A673 (cell line): ENCODE data around the gene MS4A4A. TPM values are rescaled to one million over a fixed set of nuclear protein-coding genes. Genes with fewer than 3 reads are reported as not detected.

Source experiments
- BruUV-seq: library from RNA; stranded (reverse); fragments of 400-500 nt; replicated peaks from 2 replicates; lab custom pipeline; 2021; lab: Mats Ljungman, UMichigan
- CTCF ChIA-PET: fragments of 300-600 bp; sonication (Branson Sonifier 250); formaldehyde crosslinking; loops from one replicate; lab custom pipeline; 2022; ENCODE audit warnings: antibody characterized with exemption; lab: Charles Lee
- POLR2A ChIA-PET: fragments of 300-600 bp; sonication (Branson Sonifier 250); formaldehyde crosslinking; loops from one replicate; lab custom pipeline; 2022; ENCODE audit warnings: antibody characterized with exemption; ENCODE audit not compliant: low non-redundant PET; lab: Charles Lee
- DNase-seq: peaks from one replicate; pipeline ENCODE4 v3.0.0-alpha.2; 2015; ENCODE audit warnings: low spot score
- H3K27ac ChIP-seq: fragments of 200-600 bp; sonication (generic); 2 replicates; pipeline ENCODE4 v1.5.1; 2016; ENCODE audit warnings: mixed run types, low read depth, mild to moderate bottlenecking, mixed read lengths, antibody characterized with exemption, low read length; ENCODE audit not compliant: poor library complexity, severe bottlenecking
- H3K27me3 ChIP-seq: fragments of 200-600 bp; sonication (generic); replicated peaks from 2 replicates; pipeline ENCODE4 v1.6.1; 2017; ENCODE audit warnings: mixed run types, low read depth, mild to moderate bottlenecking, mixed read lengths, antibody characterized with exemption, low read length; ENCODE audit not compliant: insufficient read depth, poor library complexity
- H3K36me3 ChIP-seq: fragments of 200-600 bp; sonication (generic); 2 replicates; pipeline ENCODE4 v1.6.1; 2016; ENCODE audit warnings: mixed run types, mild to moderate bottlenecking, mixed read lengths, antibody characterized with exemption, low read length; ENCODE audit not compliant: insufficient read depth, poor library complexity, severe bottlenecking
- H3K4me1 ChIP-seq: fragments of 200-600 bp; sonication (generic); 2 replicates; pipeline ENCODE4 v1.6.1; 2017; ENCODE audit warnings: mixed run types, mild to moderate bottlenecking, mixed read lengths, antibody characterized with exemption, low read length; ENCODE audit not compliant: insufficient read depth, poor library complexity, severe bottlenecking
- H3K4me3 ChIP-seq: fragments of 200-600 bp; sonication (generic); 2 replicates; pipeline ENCODE4 v1.5.1; 2016; ENCODE audit warnings: low read depth, mixed run types, mild to moderate bottlenecking, mixed read lengths, low read length; ENCODE audit not compliant: poor library complexity, severe bottlenecking
- H3K9me3 ChIP-seq: fragments of 200-600 bp; sonication (generic); 2 replicates; pipeline ENCODE4 v1.6.1; 2016; ENCODE audit warnings: mixed run types, low read depth, mild to moderate bottlenecking, mixed read lengths, antibody characterized with exemption, low read length; ENCODE audit not compliant: poor library complexity, severe bottlenecking
- CTCF ChIP-seq: fragments of 300-800, 200-600 bp; sonication (generic); conservative IDR thresholded peaks from 2 replicates; pipeline ENCODE4 v1.5.1; 2017; ENCODE audit warnings: low read depth, mild to moderate bottlenecking, antibody characterized with exemption, low read length, moderate library complexity, mixed read lengths
- EZH2 ChIP-seq: fragments of 200-600 bp; sonication (generic); IDR thresholded peaks from 2 replicates; pipeline ENCODE4 v1.6.1; 2017; ENCODE audit warnings: borderline replicate concordance, low read depth, mild to moderate bottlenecking, mixed read lengths, antibody characterized with exemption, low read length; ENCODE audit not compliant: poor library complexity, severe bottlenecking
- intact Hi-C: fragments of 100-400 bp; cut with micrococcal nuclease; formaldehyde crosslinking; loops from one replicate; pipeline ENCODE4 v1.10.0; 2022; ENCODE audit not compliant: unreplicated experiment
- total RNA-seq: library from RNA; stranded (reverse); gene quantifications from 2 replicates; pipeline ENCODE4 v1.2.3, GENCODE V29; 2021

MS4A4A gene
- total RNA-seq, 1 experiment from 2014 or later: not detected

GRCh38 chr11:60336767-60337391, 56.4 kb downstream of the MS4A4A start:
- no TSS peak for BruUV-seq
- no peak for TF ChIP-seq CTCF
- no peak for TF ChIP-seq EZH2
- ChIA-PET POLR2A (no interaction called here), CTCF (no interaction called here)
- H3K27ac ChIP-seq: no peak overlapping the region
- DNase-seq: no peak
- H3K4me3 ChIP-seq: no peak overlapping the region
- no peaks in the 10 kb centered on the region for H3K4me1 ChIP-seq
- H3K36me3 ChIP-seq: no peaks in the 10 kb centered on the region
- intact Hi-C loops: no loop called here
- no peaks in the 10 kb centered on the region for H3K9me3 ChIP-seq
- H3K27me3 ChIP-seq: no peaks in the 10 kb centered on the region

GRCh38 chr11:60338053-60338452, 57.6 kb downstream of the MS4A4A start:
- no peaks in the 10 kb centered on the region for H3K4me1 ChIP-seq
- intact Hi-C loops: no loop called here
- no peaks in the 10 kb centered on the region for H3K36me3 ChIP-seq
- H3K9me3 ChIP-seq: no peaks in the 10 kb centered on the region
- H3K27me3 ChIP-seq: no peaks in the 10 kb centered on the region
- H3K4me3 ChIP-seq: no peak overlapping the region
- ChIA-PET POLR2A (no interaction called here), CTCF (no interaction called here)
- BruUV-seq: no TSS peak
- no peak overlapping the region for H3K27ac ChIP-seq
- no peak for DNase-seq
- TF ChIP-seq EZH2 (no peak), CTCF (no peak)

GRCh38 chr11:60339356-60339755, 58.9 kb downstream of the MS4A4A start:
- ChIA-PET POLR2A (no interaction called here), CTCF (interaction anchor here (0.6 kb wide), 1 partner anchor 254 kb away, joined by 4 read pairs; no protein-coding TSS in a partner anchor)
- H3K4me1 ChIP-seq: no peaks in the 10 kb centered on the region
- no peak overlapping the region for H3K4me3 ChIP-seq
- no peak overlapping the region for H3K27ac ChIP-seq
- BruUV-seq: no TSS peak
- intact Hi-C loops: no loop called here
- TF ChIP-seq EZH2 (no peak), CTCF (no peak)
- no peak for DNase-seq
- H3K36me3 ChIP-seq: no peaks in the 10 kb centered on the region
- no peaks in the 10 kb centered on the region for H3K9me3 ChIP-seq
- no peaks in the 10 kb centered on the region for H3K27me3 ChIP-seq
